GM19240 (cell line): Measurements from ENCODE around the gene MBOAT2.

Experiments used
- DNase-seq: peaks from one replicate; pipeline ENCODE4 v3.0.0; 2011; ENCODE audit warnings: low spot score; ENCODE audit not compliant: insufficient read length

The MBOAT2 gene

DNA sequence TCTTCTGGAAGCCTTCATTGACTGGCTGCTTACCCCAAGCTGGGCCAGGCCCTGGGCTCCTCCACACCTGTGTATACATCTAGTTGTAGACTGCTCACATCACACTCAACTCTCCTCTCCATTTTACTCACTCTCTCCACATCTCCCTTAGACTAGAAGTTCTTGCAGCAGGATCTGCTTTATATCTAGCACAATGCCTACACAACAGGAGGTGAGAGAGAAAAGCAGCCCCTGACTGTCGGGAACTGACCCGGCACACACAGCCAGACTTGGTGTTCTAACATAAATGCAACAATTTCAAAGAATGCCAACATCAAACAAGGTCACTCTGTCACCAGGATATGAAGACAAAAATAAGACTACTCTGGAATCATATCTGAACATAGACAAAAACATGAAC is 172.0 kb downstream of the MBOAT2 start:
- no peak for DNase-seq

- no peak for DNase-seq
Measured at GRCh38 chr2:8827729-8828128, 175.8 kb downstream of the MBOAT2 start.

- DNase-seq = no peak
Measured at GRCh38 chr2:8822218-8822617, 181.3 kb downstream of the MBOAT2 start.

- DNase-seq = no peak
Measured at GRCh38 chr2:8821276-8822217, 181.9 kb downstream of the MBOAT2 start.

DNA sequence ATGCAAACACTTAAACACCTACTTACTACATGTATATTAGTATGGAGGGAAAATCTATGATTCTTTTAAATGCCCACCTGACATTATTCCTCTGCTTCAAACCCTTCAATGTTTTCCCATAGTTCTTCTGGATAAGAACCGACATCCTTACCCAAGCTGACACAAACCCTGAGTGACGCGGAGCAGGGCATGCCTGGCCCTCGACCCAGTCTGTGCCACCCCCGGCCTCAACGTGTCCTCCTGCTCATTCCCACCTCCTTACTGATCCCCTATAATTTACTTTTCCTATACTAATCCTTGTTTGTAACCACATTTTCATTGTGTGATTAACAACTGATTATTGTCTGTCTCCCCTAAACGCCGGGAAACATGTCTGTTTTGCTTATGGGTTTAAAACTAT is 183.5 kb downstream of the MBOAT2 start:
- DNase-seq = no peak

- no peak for DNase-seq
Measured at GRCh38 chr2:8819194-8819593, 184.3 kb downstream of the MBOAT2 start.

GRCh38 chr2:8817221-8817620 is 186.3 kb downstream of the MBOAT2 start:
- DNase-seq = no peak

- DNase-seq = no peak
Measured at GRCh38 chr2:8806885-8807704, 196.4 kb downstream of the MBOAT2 start.

DNA sequence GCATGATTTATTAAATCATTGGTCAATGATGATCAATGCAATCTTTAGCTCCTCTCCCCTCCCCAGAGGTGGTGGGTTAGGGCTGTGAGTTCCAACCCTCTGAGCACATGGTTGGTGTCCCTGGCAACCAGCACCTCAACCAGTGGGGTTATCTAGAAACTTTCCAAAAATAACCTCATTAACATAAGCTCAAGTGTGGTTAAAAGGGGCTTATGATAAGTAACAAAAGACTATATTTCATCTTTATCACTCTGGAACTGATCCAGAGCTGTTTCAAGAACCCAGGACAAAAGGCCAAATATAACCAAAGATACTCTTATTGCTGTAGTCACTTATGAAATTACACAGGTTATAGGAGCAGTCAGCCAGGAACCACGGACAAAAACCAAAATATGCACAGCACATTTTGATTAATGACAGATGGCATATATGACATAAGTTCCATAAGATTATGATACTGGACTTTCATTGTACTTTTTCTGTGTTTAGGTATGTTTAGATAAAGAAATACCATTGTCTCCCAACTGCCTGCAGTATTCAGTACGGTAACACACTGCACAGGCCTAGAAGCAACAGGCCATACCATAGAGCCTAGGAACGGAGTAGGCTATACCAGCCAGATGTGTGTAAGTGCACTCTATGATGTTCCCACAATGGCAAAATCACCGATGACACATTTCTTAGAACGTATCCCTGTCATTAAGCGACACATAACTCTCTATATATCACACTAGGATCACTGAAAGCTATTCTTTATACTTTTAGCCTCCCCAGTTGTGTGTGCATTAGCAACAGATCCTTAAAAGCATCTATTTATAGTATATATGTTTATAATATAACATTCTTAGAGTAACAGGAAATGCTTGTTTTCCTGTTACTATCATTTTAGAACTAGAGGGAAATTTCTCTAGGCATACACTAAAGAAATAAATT is 197.9 kb downstream of the MBOAT2 start:
- DNase-seq = no peak

DNA sequence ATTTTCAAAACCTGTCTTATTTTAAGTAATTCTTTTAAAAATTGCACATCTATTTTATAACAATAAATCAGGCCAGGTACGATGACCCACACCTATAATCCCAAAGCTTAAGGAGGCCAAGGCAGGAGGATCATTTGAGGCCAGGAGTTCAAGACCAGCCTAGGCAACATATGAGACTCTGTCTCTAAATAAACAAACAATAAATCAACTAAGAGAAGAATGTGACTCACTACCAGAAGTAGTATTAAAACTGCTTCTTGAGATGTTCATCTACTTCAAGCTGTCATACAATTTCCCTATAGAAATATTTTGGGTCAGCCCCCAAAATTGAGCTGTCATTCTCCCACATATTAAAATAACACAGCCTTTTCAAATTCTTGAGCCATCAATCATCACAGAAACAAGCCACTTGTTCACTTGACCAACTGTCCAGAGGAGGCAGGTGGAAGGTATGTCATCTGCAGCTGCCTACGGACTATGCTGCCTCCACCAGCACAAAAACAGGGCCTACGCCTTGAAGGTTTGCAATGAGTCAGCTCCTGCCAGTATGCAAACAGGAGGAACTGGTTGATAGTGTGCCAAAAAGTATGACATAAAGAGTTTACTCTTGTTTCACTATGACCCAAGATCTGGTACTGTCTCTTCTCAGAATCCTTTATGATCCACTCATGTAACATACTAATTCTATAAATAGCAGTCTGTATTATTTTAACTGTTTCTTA is 199.7 kb downstream of the MBOAT2 start:
- DNase-seq = peak; percentile 30

DNA sequence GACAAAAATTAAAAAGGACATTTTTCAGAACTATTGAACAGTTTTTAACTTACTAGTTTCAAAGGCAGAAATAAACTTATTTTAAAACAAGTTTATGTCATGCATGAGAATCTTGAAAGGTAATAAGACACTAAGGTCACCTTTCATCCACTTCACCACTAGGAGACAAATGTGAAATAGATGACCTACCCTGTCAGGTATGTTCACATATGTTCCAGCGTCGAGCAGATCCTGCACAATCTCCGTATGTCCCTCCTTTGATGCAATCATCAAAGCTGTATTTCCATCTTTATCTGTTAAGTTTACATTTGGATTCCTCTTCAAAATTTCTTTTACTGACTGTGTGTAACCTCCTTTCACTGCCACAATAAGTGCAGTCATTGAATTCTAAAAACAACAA is 200.7 kb downstream of the MBOAT2 start:
- no peak for DNase-seq
